Tracheal epithelial cell (primary cell): ENCODE results near the gene ATF6. TPM values are rescaled to one million over a fixed set of nuclear protein-coding genes. Genes with fewer than 3 reads are reported as not detected.

ENCODE experiments used
- total RNA-seq: library from RNA; depleted of rRNA; stranded (reverse); fragments of >200 nt; gene quantifications from 2 replicates; pipeline ENCODE4 v1.2.1, GENCODE V29; 2014

ATF6 gene, protein sequence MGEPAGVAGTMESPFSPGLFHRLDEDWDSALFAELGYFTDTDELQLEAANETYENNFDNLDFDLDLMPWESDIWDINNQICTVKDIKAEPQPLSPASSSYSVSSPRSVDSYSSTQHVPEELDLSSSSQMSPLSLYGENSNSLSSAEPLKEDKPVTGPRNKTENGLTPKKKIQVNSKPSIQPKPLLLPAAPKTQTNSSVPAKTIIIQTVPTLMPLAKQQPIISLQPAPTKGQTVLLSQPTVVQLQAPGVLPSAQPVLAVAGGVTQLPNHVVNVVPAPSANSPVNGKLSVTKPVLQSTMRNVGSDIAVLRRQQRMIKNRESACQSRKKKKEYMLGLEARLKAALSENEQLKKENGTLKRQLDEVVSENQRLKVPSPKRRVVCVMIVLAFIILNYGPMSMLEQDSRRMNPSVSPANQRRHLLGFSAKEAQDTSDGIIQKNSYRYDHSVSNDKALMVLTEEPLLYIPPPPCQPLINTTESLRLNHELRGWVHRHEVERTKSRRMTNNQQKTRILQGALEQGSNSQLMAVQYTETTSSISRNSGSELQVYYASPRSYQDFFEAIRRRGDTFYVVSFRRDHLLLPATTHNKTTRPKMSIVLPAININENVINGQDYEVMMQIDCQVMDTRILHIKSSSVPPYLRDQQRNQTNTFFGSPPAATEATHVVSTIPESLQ
- total RNA-seq, result 25.3 and 31.3 TPM in 2 replicates

DNA sequence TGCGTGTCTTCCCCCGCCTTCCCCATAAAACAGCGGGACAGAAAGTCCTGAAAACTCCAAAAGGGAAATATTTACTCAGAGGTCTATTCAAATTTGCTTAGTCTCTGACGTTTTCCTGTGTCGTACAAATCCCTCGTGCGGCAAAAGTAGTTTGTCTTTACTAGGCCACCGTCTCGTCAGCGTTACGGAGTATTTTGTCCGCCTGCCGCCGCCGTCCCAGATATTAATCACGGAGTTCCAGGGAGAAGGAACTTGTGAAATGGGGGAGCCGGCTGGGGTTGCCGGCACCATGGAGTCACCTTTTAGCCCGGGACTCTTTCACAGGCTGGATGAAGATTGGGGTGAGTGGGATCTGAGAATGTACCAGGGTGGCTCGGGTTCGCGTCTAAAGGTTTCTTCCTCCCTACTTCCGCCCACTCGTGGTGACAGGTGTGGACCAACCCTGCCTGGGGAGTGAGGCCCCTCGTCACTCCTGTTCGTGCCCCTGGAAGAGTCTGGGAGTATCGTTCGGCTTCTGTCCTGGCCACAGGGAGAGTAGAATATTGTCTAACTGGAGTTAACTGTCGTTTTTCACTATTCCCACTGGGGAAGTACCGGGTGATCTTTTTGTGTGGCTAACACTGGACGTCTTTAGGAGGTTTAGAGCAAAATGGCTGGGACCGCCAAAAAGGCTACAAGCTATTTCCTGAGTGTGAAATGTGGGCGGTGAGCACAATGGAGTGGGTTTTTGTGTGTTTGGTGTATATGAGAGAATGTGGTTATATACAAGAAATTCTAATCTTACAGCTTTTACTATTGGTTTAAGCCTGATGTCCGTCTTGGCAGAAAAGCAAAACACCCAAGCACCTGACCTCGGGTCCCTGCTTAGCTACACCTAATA, at the start of gene ATF6:
Gene ATF6, plus strand, starts transcription at position 219 of the 880 bp plus-strand sequence. Its CDS starts 41 bp downstream, at position 260.

DNA sequence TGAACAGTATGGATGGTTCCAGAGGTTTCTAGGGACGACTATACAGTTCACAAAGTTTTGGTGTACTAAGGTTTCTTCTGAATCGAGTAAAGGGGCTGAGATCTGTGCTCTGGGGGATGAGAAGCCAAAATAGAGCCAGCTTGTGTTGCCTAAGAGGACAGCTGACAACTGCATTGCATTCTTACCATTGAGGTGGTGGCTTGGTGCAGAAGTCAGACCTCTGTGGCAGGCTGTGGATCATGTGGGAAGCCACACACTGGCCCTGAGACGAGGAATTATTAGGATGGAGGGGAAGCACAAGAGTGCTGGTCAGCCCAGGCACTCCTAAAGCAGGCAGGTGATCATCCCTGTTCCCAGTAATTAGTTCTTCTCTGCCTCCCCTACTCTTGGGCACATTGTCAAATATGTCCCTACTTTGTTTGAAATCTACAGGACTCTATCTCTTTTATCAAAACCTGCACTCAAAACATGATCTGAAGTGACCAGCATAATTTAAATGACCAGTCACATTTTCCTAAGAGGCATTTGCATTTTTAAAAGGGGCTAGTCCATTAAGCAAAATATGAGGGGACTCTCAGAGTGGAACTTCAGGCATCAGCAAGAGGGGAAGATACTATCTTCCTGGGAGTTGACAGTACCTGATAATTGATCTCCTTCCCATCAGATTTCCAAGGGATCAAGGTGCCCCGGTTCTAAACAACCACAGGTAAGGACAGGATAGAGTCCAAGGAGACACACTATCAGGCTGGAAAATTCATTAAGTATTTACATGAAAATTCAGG, 45.0 kb upstream of the ATF6 start, which contains the start of gene FCRLB:
Gene FCRLB, plus strand, starts transcription at position 589 of the 782 bp plus-strand sequence. CDS start 1,129 bp downstream, outside the sequence.

DNA sequence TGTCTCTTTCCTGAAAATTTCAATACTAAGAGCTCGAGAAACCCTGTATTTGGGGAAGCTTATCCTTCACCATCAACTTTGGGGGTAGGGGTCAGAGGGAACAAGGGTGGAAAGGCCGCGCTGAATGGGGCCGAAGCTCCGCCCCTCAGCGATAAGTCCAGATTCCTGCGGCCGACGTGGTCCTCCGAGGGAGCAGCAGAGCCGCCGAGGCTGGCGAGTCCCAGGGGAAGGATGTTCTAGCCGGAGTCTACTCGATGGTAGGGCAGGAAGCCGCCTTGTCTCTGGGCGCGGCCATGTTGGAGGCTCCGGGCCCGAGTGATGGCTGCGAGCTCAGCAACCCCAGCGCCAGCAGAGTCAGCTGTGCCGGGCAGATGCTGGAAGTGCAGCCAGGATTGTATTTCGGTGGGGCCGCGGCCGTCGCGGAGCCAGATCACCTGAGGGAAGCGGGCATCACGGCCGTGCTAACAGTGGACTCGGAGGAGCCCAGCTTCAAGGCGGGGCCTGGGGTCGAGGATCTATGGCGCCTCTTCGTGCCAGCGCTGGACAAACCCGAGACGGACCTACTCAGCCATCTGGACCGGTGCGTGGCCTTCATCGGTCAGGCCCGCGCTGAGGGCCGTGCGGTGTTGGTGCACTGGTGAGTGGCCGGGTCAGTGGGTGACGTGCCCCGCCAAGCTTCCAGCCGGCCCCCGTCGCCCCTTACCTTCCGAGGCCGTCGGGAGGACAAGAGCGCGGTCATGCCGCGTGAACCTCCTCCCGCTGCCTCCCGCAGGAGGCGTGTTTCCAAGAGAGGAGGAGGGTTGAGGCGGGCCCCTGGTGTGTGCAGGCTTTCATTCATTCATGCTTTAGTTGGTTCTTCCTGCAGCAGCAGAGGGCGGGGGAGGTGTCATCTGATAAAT, 16.4 kb upstream of the ATF6 start, which contains the start of gene DUSP12:
Gene DUSP12, plus strand, starts transcription at position 278 of the 899 bp plus-strand sequence. Its CDS starts 16 bp downstream, at position 294.

Other genes starting within 250 kb of the ATF6 start
- gene HSPA6, start 241.8 kb upstream of the ATF6 start, total RNA-seq, result 0.85 and 24.3 TPM in 2 replicates
- not detected in 2 replicates for gene FCGR3A, start 216.5 kb upstream of the ATF6 start, total RNA-seq
- gene FCGR3B, start 135.1 kb upstream of the ATF6 start, total RNA-seq, result 0.64 TPM in 1 of 2 replicates, not detected in the other
- under 0.01 TPM in 1 of 2 replicates, not detected in the other for gene FCGR2B, start 103.2 kb upstream of the ATF6 start, total RNA-seq
- gene FCRLA, start 59.1 kb upstream of the ATF6 start, total RNA-seq, result 0.72 TPM in 1 of 2 replicates, not detected in the other
- gene FCRLB, start 44.8 kb upstream of the ATF6 start, total RNA-seq, result 1.7 and 2.6 TPM in 2 replicates
- 34.0 and 45.6 TPM in 2 replicates for gene DUSP12, start 16.5 kb upstream of the ATF6 start, total RNA-seq